Measurements from ENCODE around the gene CPNE1. TPM values are rescaled to one million over a fixed set of nuclear protein-coding genes. Genes with fewer than 3 reads are reported as not detected.

Gene CPNE1
- total RNA-seq, 2 donors from 2014 or later: 238 to 441 TPM

- Mint-ChIP-seq H3K27me3 (ENCODE audit: insufficient read depth) (peaks cover 15% of the 10 kb centered on the region), H3K9me3 (peaks cover 10% of the 10 kb centered on the region), H3K36me3 (ENCODE audit: low read depth) (no peaks in the 10 kb centered on the region), H3K4me1 (no peaks in the 10 kb centered on the region), H3K27ac (no peak overlapping the region), H3K4me3 (no peak overlapping the region)
- Histone ChIP-seq H3K9ac (ENCODE audit: extremely low read depth, low read length, poor library complexity, severe bottlenecking) (no peak overlapping the region), H3K9me3 (ENCODE audit: control insufficient read depth, low read length) (no peaks in the 10 kb centered on the region), H3K4me3 (ENCODE audit: low read length) (no peak overlapping the region), H3K36me3 (ENCODE audit: control insufficient read depth, insufficient read depth, low read length) (no peaks in the 10 kb centered on the region), H3K4me1 (ENCODE audit: control insufficient read depth, insufficient read depth, low read length) (no peaks in the 10 kb centered on the region), H3K27me3 (ENCODE audit: control insufficient read depth, insufficient read depth, low read length, poor library complexity, severe bottlenecking) (no peaks in the 10 kb centered on the region), H3K27ac (ENCODE audit: low read depth, low read length) (no peak overlapping the region)
- DNase-seq: no peak
- 76 to 86% methylated on average over 2 to 3 of the region's 3 CpGs for WGBS, 2 experiments (ENCODE audit: insufficient coverage in 1 of 2, insufficient read length in 1 of 2)
- TF ChIP-seq CTCF (conservative IDR thresholded peaks at IDR 0.05): no peak
These were observed 87.9 kb downstream of the CPNE1 start for GRCh38 chr20:35576816-35577215.

Other genes with a start within 250 kb of the CPNE1 start
- gene GDF5, start 226.7 kb downstream of the CPNE1 start, total RNA-seq: not detected
- 10 to 100 TPM; 29.8 to 46.5 TPM for gene CEP250, start 209.3 kb downstream of the CPNE1 start, total RNA-seq
- not detected for gene C20orf173, start 135.2 kb downstream of the CPNE1 start, total RNA-seq
- 100 to 1,000 TPM; 217 to 230 TPM for gene ERGIC3, start 122.8 kb downstream of the CPNE1 start, total RNA-seq
- 1 to 10 TPM; 1.7 to 3.5 TPM for gene SPAG4, start 49.1 kb downstream of the CPNE1 start, total RNA-seq
- gene RBM12, start within 50 bp of the CPNE1 start, total RNA-seq: 100 to 1,000 TPM; 106 to 158 TPM
- 10 to 100 TPM; 17.0 to 30.9 TPM for gene NFS1, start 34.5 kb upstream of the CPNE1 start, total RNA-seq
- gene ROMO1, start 34.5 kb upstream of the CPNE1 start, total RNA-seq: 100 to 1,000 TPM; 194 to 243 TPM
- gene RBM39, start 77.4 kb upstream of the CPNE1 start, total RNA-seq: 100 to 1,000 TPM; 276 to 332 TPM
- gene PHF20, start 107.1 kb upstream of the CPNE1 start, total RNA-seq: 10 to 100 TPM; 68.1 to 78.8 TPM

All from endodermal cell (in vitro differentiated cells).